Activated effector memory CD4-positive, alpha-beta T cell treated with anti-CD3 and anti-CD28 coated beads, Interleukin-2, amount 50 U/mL, for 16 hours (primary cell): Measurements from ENCODE around the gene FXYD2.

Experiments used
- DNase-seq: peaks from one replicate; pipeline ENCODE4 v3.0.0-alpha.2; 2020

Gene FXYD2

DNA sequence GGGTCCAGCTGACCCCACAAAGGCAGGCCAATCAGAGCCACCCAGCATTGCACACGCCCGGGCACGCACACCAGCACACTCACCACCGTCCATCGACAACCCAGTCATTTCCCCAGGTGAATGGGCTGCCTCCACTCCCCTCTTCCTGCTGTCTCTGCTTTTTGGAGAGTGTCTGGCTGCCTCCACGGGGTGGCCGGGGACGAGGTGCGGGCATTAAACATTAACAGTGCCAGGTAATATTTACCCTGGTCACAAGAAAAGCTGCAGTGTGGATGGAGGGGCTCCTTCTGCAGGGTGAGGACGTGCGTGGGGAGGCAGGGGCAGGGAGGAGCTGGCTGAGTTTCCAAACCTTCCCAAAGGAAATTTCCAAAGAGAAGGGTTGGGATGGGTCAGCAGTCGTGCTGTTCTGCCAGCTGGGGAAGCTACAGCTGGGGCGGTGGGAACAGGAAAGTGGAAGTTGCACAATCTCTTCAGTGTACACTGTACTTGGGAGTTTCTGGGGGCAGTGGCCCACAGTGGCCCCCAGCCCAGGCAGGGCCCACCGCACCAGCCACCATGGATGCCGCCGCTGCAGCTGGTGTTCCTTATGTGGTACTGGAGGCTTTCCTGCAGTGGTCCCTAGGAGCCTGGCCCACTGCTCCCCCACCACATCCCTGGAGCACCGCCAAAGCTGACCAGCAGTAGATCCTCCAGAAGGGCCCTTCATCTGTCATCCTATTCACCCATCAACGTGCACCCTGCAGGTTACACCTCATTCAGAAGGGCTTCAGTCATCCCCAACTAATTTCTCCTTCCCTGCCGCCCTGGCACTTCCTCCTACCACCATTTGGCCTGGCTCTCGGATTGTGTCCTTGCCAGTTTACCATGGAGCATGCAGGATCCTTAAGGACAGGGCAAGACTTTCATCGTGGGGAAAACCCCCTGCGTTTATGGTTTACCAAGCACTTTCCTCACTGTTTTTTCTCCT is at the start of gene FXYD2:
FXYD2 (minus strand) TSS at position 174 of the 967 bp plus-strand sequence; CDS start at position 108, 66 bp downstream.
- peak; percentile 58 for DNase-seq

DNA sequence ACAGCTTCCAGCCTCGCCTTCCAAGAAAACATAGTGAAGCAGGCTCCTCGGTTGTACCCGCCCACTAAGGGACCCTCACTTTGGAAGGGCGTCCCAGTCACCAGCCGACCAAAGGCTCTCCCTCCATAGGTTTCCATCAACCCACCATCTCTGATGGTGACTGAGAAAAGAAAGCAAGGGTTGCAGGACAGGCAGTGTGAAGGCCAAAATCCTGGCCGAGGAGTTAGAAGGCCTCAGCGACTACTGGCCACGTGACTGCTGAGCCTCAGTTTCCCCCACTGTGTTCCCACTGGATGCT is 49.2 kb upstream of the FXYD2 start:
- DNase-seq, result peak; percentile 1

GRCh38 chr11:117872975-117873827 is 48.7 kb upstream of the FXYD2 start:
- DNase-seq, result peak; percentile 19

DNA sequence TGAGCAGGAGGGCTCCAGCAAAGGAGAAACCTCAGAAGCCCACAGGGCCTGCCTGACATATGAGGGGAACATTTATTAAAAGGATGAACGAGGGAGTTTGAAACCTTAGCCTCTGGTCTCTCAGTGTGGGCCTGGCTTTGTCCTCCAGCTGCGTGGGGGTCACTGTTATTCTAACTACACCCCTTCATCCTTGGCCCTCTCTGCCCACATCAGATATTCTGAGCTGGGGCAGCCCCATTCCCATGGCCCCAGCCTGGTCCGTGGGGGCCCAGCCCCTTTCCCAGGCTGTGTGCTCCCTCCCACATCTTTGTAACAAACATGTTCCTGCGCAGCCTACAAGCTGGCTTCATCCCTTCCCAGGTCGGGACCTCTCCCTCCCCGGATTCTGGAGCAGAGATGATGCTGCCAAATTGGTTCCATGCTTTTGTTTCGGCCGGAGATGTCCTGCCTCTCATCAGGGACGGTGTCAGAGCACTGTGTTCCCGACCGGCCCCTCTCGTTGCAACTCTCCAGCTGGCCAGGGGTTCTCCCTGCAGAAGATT is 47.9 kb upstream of the FXYD2 start:
- no peak for DNase-seq

GRCh38 chr11:117871784-117872183 is 47.2 kb upstream of the FXYD2 start:
- no peak for DNase-seq

- DNase-seq, result peak; percentile 45
These were observed 46.6 kb upstream of the FXYD2 start for GRCh38 chr11:117871160-117871559.

DNA sequence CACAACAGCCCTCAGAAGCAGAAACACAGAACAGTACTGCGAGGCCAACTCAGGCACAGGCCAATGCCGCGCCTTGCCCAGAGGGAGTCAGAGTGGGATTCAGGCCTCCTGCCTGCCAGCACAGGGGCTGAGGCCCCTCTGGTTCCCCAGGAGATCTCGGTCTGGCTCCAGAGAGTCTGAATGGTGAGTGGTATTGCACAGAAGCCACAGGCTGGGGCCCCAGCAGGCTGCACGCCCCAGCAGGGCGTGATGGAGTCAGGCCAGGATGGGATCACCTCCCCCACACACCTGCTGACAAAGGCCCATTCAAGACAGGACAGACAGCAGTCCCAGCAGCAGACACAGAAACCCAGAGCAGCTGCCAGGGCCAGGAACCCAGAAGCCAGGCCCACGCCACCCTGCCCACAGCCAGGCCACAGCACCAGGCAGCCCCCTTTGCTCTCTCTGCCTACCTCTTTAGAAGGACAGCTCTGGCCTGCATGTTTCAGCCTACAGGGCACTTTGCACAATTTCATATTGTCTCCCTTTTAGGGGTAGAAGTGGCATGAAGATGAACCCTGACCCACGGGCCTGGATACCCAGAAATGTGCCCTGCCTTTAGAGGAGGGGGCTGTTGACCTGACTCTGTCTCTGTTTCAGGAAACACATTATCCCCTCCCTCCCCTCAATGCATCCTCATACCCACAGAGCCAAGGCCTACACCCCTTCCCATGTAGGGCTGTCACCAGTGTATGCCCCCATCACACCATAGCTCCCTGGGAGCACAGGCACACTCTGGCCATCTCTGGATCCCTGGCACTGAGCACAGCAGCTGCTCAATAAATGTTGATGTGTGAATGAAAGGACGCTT is 45.8 kb upstream of the FXYD2 start:
- peak; percentile 50 for DNase-seq

DNA sequence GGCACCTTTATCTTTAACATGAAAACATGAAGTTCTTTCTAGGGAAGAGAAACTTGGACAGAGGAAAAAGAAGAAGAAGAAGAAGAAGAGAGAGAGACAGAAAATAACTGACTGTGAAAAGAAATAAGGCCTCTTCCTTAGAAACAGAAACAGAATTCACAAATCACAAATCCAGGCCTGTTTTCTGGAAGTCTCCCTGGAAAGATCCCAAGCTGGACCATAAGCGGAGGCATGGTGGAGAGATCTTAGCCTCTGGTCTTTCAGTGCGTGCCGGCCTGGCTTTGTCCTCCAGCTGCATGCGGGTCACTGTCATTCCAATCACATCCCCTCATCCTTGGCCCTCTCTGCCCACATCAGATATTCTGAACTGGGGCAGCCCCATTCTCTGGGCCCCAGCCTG is 45.1 kb upstream of the FXYD2 start:
- DNase-seq, result no peak

GRCh38 chr11:117868815-117869561 is 44.4 kb upstream of the FXYD2 start:
- DNase-seq, result peak; percentile 48

GRCh38 chr11:117868088-117868487 is 43.5 kb upstream of the FXYD2 start:
- peak; percentile 60 for DNase-seq

DNA sequence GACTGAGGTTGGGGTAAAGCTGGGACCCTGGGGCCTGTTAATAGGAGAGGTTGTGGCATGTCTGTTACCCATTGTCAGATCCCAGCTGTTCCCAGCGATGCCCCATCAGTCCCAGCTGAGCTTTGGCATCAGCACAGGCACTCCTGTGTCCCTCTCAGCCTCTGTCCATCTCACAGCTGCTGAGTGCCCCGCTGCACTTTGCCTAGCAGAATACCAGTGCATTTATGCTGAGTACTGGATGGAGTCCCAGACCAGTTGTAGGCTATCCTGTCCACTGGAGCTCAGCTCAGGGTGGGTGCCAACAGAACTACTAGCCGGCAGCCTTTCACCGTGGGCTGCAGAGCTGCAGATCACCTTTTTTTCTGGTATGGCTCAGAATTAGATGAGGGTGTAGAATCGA is 42.0 kb upstream of the FXYD2 start:
- peak; percentile 14 for DNase-seq

GRCh38 chr11:117865546-117865945 is 41.0 kb upstream of the FXYD2 start:
- DNase-seq, result peak; percentile 38

GRCh38 chr11:117863383-117863782 is 38.8 kb upstream of the FXYD2 start:
- no peak for DNase-seq

DNA sequence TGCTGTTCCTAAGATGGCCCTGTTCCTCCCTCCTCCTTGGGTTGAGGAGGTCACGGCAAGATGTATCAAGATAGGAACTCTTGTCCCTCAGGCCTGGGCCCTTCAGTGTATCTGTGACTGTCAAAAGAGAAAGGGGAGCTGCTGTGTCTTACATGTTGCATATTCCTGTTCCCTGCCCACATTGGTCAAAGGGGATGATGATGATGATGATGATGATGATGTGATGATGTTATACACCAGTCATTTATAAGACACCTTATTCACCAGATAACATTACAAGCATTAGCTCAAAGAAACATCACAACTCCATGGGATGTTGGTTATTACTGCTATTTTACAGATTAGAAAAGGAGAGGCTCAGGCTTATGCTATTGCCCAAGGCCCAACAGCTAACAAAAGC is 38.2 kb upstream of the FXYD2 start:
- no peak for DNase-seq

DNA sequence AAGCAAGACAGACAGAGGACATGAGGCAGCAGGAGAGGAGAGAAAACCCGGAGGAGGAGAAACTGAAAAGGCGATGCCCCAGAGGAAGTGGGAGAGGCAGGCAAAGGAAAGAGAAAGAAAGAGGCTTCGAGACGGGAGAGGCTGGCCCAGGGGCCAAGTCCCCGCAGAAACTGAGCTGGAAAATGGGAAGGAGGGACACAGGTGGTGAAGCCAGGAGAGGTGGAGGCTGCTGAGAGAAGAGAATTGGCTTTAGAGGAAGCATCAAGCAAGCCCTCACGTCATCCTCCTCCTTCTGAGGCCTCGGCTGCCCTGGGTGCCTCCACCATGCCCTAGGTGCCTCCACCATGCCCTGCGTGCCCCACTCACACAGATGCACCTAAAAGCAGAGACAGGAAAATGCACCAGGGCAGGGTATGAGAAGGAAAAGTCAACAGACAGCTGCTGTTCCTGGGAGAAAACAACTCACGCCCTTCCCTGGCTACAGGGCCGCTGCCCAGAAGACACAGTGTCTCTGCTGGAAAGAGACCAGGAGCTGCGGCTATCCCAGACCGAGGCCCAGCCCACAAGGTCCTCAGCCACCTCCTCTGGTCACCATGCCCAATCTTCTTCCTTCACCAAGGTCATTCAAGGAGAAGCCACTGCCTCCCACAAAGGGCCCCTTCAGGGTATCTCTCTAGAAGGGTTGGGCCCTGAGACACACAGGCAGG is 37.6 kb upstream of the FXYD2 start:
- peak; percentile 33 for DNase-seq

GRCh38 chr11:117861151-117862018 is 36.8 kb upstream of the FXYD2 start:
- DNase-seq, result peak; percentile 25

- DNase-seq, result peak; percentile 46
These were observed 35.6 kb upstream of the FXYD2 start for GRCh38 chr11:117860139-117860538.

- DNase-seq, result no peak
These were observed 35.1 kb upstream of the FXYD2 start for GRCh38 chr11:117859488-117860112.

- DNase-seq, result peak; percentile 55
These were observed 34.5 kb upstream of the FXYD2 start for GRCh38 chr11:117859061-117859460.
